ENCODE measurements around the gene MEIKIN.
"Not testable (repeated sequence)": the region's sequence is repeated elsewhere in the genome, so short reads cannot be mapped to it uniquely, and the experiment has no call there.

The MEIKIN gene

GRCh38 chr5:131789765-131790164 lies 155.7 kb downstream of the MEIKIN start:
- no peak for TF ChIP-seq CTCF (IDR thresholded peaks at IDR 0.05; ENCODE audit: control insufficient read depth, extremely low read depth, insufficient read depth)
- no peak overlapping the region for H3K4me3 ChIP-seq (ENCODE audit: low read depth, low read length)
- no peak for DNase-seq (ENCODE audit: low read depth)

- no peak for DNase-seq (ENCODE audit: low read depth)
- H3K4me3 ChIP-seq (ENCODE audit: low read depth, low read length): no peak overlapping the region
- TF ChIP-seq CTCF (IDR thresholded peaks at IDR 0.05; ENCODE audit: control insufficient read depth, extremely low read depth, insufficient read depth): no peak
Observed at GRCh38 chr5:131787736-131788135, 157.7 kb downstream of the MEIKIN start.

GRCh38 chr5:131786900-131787692 lies 158.4 kb downstream of the MEIKIN start:
- DNase-seq (ENCODE audit: low read depth): no peak
- TF ChIP-seq CTCF (IDR thresholded peaks at IDR 0.05; ENCODE audit: control insufficient read depth, extremely low read depth, insufficient read depth): no peak
- H3K4me3 ChIP-seq (ENCODE audit: low read depth, low read length): no peak overlapping the region

- H3K4me3 ChIP-seq (ENCODE audit: low read depth, low read length): no peak overlapping the region
- TF ChIP-seq CTCF (IDR thresholded peaks at IDR 0.05; ENCODE audit: control insufficient read depth, extremely low read depth, insufficient read depth): no peak
- no peak for DNase-seq (ENCODE audit: low read depth)
Observed at GRCh38 chr5:131786036-131786435, 159.4 kb downstream of the MEIKIN start.

- TF ChIP-seq CTCF (IDR thresholded peaks at IDR 0.05; ENCODE audit: control insufficient read depth, extremely low read depth, insufficient read depth): no peak
- no peak overlapping the region for H3K4me3 ChIP-seq (ENCODE audit: low read depth, low read length)
- no peak for DNase-seq (ENCODE audit: low read depth)
Observed at GRCh38 chr5:131783874-131784273, 161.6 kb downstream of the MEIKIN start.

GRCh38 chr5:131783357-131783756 lies 162.1 kb downstream of the MEIKIN start:
- TF ChIP-seq CTCF (IDR thresholded peaks at IDR 0.05; ENCODE audit: control insufficient read depth, extremely low read depth, insufficient read depth): no peak
- no peak for DNase-seq (ENCODE audit: low read depth)
- no peak overlapping the region for H3K4me3 ChIP-seq (ENCODE audit: low read depth, low read length)

GRCh38 chr5:131782717-131783116 lies 162.7 kb downstream of the MEIKIN start:
- no peak for DNase-seq (ENCODE audit: low read depth)
- TF ChIP-seq CTCF (IDR thresholded peaks at IDR 0.05; ENCODE audit: control insufficient read depth, extremely low read depth, insufficient read depth): no peak
- H3K4me3 ChIP-seq (ENCODE audit: low read depth, low read length): no peak overlapping the region

GRCh38 chr5:131778141-131778540 lies 167.3 kb downstream of the MEIKIN start:
- H3K4me3 ChIP-seq (ENCODE audit: low read depth, low read length); DNase-seq (ENCODE audit: low read depth): not testable (repeated sequence)
